G401 (cell line): ENCODE measurements around the gene ITGA2B. TPM values are rescaled to one million over a fixed set of nuclear protein-coding genes. Genes with fewer than 3 reads are reported as not detected.
"Not testable (repeated sequence)": the region's sequence is repeated elsewhere in the genome, so short reads cannot be mapped to it uniquely, and the experiment has no call there.

Source experiments
- DNase-seq: peaks from one replicate; pipeline ENCODE4 v3.0.0-alpha.2; 2015; ENCODE audit warnings: low spot score
- in situ Hi-C: cut with HindIII; loops from 2 replicates; pipeline ENCODE4 v1.10.0; 2016; ENCODE audit warnings: low sequenced_read_pairs, mixed read lengths
- total RNA-seq: library from RNA; depleted of rRNA; stranded (reverse); fragments of >200 nt; shearing (Covaris generic); gene quantifications from 2 replicates; pipeline ENCODE4 v1.2.3, GENCODE V29; 2014

ITGA2B gene
- total RNA-seq, 1 experiment from 2014 or later, result 0.17 TPM

- peak; percentile 65 for DNase-seq
- in situ Hi-C loops, result no loop called here
These were observed 7.5 kb upstream of the ITGA2B start for GRCh38 chr17:44396946-44397345.

- in situ Hi-C loops, result no loop called here
These were observed 5.4 kb upstream of the ITGA2B start for GRCh38 chr17:44394833-44395232.

GRCh38 chr17:44394112-44394511, 4.7 kb upstream of the ITGA2B start:
- DNase-seq, in situ Hi-C loops: not testable (repeated sequence)

More at GRCh38 chr17:44394833-44395232, 5.4 kb upstream of the ITGA2B start:
- no peak for DNase-seq

- no peak for DNase-seq
- in situ Hi-C loops, result no loop called here
These were observed 911 bp upstream of the ITGA2B start for GRCh38 chr17:44390250-44390870.

- no peak for DNase-seq
- in situ Hi-C loops, result no loop called here
These were observed 314 bp upstream of the ITGA2B start for GRCh38 chr17:44389723-44390202.

- in situ Hi-C loops, result no loop called here
- no peak for DNase-seq
These were observed 1.6 kb downstream of the ITGA2B start for GRCh38 chr17:44387804-44388203.

GRCh38 chr17:44386182-44386525, 3.3 kb downstream of the ITGA2B start:
- peak; percentile 22 for DNase-seq
- in situ Hi-C loops, result no loop called here

GRCh38 chr17:44385287-44386181, 3.9 kb downstream of the ITGA2B start:
- in situ Hi-C loops, result no loop called here
- DNase-seq, result peak; percentile 76

- no peak for DNase-seq
- in situ Hi-C loops, result no loop called here
These were observed 4.6 kb downstream of the ITGA2B start for GRCh38 chr17:44384823-44385286.

GRCh38 chr17:44384281-44384822, 5.1 kb downstream of the ITGA2B start:
- no peak for DNase-seq
- in situ Hi-C loops, result no loop called here

- no peak for DNase-seq
- in situ Hi-C loops, result no loop called here
These were observed 5.6 kb downstream of the ITGA2B start for GRCh38 chr17:44383861-44384260.

GRCh38 chr17:44383363-44383762, 6.1 kb downstream of the ITGA2B start:
- in situ Hi-C loops, result no loop called here
- DNase-seq, result no peak

GRCh38 chr17:44382917-44383316, 6.5 kb downstream of the ITGA2B start:
- in situ Hi-C loops, result no loop called here
- no peak for DNase-seq

GRCh38 chr17:44381810-44382305, 7.6 kb downstream of the ITGA2B start:
- DNase-seq, result no peak
- in situ Hi-C loops, result no loop called here

- no peak for DNase-seq
- in situ Hi-C loops, result no loop called here
These were observed 8.7 kb downstream of the ITGA2B start for GRCh38 chr17:44380767-44381166.

GRCh38 chr17:44379887-44380286, 9.6 kb downstream of the ITGA2B start:
- in situ Hi-C loops, result no loop called here
- DNase-seq, result no peak

GRCh38 chr17:44378171-44378705, 11.2 kb downstream of the ITGA2B start:
- in situ Hi-C loops, result no loop called here

GRCh38 chr17:44376779-44377178, 12.7 kb downstream of the ITGA2B start:
- in situ Hi-C loops, result no loop called here
- DNase-seq, result no peak

More at GRCh38 chr17:44378171-44378705, 11.2 kb downstream of the ITGA2B start:
- DNase-seq, result no peak

GRCh38 chr17:44376124-44376523, 13.3 kb downstream of the ITGA2B start:
- in situ Hi-C loops, result no loop called here

More at GRCh38 chr17:44376124-44376523, 13.3 kb downstream of the ITGA2B start:
- no peak for DNase-seq
